ENCODE data around the gene GJC1. TPM values are rescaled to one million over a fixed set of nuclear protein-coding genes. Genes with fewer than 3 reads are reported as not detected.
A peak's percentile ranks its signal among the peaks of the same experiment; 100 is the strongest.

Gene GJC1
- total RNA-seq, 5 donors from 2014 or later (not counting 1 experiment from before 2014, with no cell fraction given), result 0.09 to 0.93 (median 0.30) TPM; not detected in 2

DNA sequence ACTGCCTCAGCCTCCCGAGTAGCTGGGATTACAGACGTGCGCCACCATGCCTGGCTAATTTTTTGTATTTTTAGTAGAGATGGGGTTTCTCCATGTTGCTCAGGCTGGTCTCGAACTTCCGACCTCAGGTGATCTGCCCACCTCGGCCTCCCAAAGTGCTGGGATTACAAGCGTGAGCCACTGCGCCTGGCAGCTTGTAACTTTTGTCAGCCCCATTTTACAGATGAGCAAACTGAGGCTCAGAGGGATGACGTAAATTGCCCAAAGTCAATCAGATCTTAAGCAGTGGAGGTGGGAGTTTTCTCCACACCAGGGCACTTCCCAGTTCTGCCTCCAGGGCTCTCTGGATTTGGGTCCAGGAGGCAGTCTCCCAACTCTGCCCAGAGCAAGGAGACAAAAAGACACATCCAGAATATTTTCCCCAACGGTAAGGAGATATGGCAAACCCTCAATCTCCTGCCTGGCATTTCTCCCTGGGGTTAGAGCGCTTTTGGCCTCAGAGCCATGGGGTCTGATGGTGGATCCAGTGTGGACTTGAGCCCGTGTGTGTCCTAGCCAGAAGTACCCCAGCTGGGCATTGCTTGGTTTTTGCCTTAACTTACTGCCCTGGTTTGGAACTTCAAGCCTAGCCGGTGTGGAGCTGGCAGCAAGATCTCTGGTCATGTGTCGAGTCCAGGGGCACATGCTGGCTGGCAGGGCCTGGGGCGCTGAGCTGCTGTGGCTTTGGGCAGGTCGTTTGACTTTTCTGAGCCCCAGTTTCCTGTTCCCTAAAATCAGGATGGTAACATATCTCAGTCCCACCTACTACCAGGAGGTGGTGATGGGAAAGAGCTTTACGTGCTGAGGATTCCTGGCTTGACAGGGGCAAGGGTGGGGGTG lies 67.9 kb downstream of the GJC1 start:
- H3K27me3 Mint-ChIP-seq, result peaks cover 22 to 61% of the 10 kb centered on the region in 2 donors
- Histone ChIP-seq H3K9me3 (no peaks in the 10 kb centered on the region), H3K4me1 (ENCODE audit: control insufficient read depth in 1 of 2, extremely low read depth in 1 of 2, insufficient read depth in 2 of 2, low read length in 2 of 2) (peaks cover 0 to 13% of the 10 kb centered on the region in 2 experiments), H3K36me3 (ENCODE audit: control insufficient read depth in 2 of 2, extremely low read depth in 1 of 2, insufficient read depth in 1 of 2, low read length in 1 of 2) (no peaks in the 10 kb centered on the region), H3K27ac (ENCODE audit: low read length) (no peak overlapping the region), H3K4me3 (ENCODE audit: control insufficient read depth in 1 of 2, extremely low read depth in 1 of 2, low read length in 1 of 2) (no peak overlapping the region), H3K27me3 (replicated peaks in 1 of 2; ENCODE audit: control insufficient read depth in 2 of 2, extremely low read depth in 1 of 2, insufficient read depth in 2 of 2, low read length in 1 of 2) (peaks cover 2 to 73% of the 10 kb centered on the region in 2 experiments)
- peaks cover 0 to 4% (median 2%) of the 10 kb centered on the region in 3 donors for H3K4me1 Mint-ChIP-seq
- H3K27ac Mint-ChIP-seq, result no peak overlapping the region
- no peaks in the 10 kb centered on the region for H3K9me3 Mint-ChIP-seq
- no peak for ATAC-seq (replicated peaks in 1 of 4)
- WGBS (ENCODE audit: insufficient coverage), result 92% methylated on average over 8 of the region's 17 CpGs
- POLR2A ChIA-PET, result no interaction called here
- no peak for DNase-seq
- no peak overlapping the region for H3K4me3 Mint-ChIP-seq
- CTCF ChIA-PET, result interaction anchor here in 1 of 2 donors (0.7 kb wide), 1 partner anchor 11 kb away, joined by 6 read pairs; no protein-coding TSS in a partner anchor
- no peaks in the 10 kb centered on the region for H3K36me3 Mint-ChIP-seq

DNA sequence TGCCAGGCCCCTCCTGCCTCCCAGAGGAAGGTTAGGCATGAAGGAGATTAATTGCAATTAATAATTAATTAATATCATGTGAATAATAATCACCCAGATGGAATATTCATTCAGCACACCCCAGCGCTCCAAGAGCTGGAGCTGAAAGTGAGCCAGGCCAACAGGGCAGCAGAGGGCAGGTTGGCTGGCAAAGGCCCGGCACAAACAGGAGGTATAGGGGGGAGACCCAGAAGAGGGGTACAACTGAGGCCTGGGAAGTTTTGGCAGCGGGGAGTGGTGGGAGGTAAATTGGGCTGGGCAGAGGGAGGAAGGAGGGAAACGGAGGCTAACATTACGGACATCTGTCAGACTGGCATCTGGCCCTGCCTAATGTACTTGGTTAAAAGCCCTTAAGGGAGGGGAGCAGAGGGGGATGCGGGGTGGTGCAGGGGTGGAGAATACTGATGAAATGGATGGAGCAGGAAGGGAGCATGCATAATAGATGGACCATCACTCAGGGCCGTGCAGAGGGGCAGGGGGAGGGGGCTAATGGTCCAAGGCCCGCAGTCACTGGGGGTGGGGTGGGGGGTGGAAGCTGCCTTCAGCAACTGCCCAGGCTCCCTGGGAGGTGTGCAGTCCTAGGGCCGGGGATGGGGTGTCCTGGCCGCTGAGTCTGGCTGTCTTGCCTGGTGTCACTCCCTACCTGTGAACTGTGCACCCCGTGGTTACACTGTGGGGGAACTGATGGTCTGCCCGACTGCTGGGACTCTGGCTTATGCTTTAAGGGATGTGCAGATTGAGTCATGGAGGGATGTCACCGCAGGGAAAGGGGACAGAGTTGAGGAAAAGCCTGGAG lies 69.4 kb downstream of the GJC1 start:
- Mint-ChIP-seq H3K4me1 (peaks cover 0 to 4% (median 2%) of the 10 kb centered on the region in 3 donors), H3K36me3 (no peaks in the 10 kb centered on the region), H3K4me3 (peak overlapping the region in 2 of 3 donors; percentile 24), H3K9me3 (no peaks in the 10 kb centered on the region), H3K27ac (no peak overlapping the region), H3K27me3 (peaks cover 20 to 58% of the 10 kb centered on the region in 2 donors)
- WGBS (ENCODE audit: insufficient coverage), result 74% methylated on average over 10 of the region's 13 CpGs
- DNase-seq (no peak), ATAC-seq (replicated peaks in 1 of 4) (no peak)
- CTCF ChIA-PET, result no interaction called here
- POLR2A ChIA-PET, result no interaction called here
- Histone ChIP-seq H3K27ac (ENCODE audit: low read length) (no peak overlapping the region), H3K36me3 (ENCODE audit: control insufficient read depth in 2 of 2, extremely low read depth in 1 of 2, insufficient read depth in 1 of 2, low read length in 1 of 2) (no peaks in the 10 kb centered on the region), H3K9me3 (no peaks in the 10 kb centered on the region), H3K4me3 (ENCODE audit: control insufficient read depth in 1 of 2, extremely low read depth in 1 of 2, low read length in 1 of 2) (no peak overlapping the region), H3K27me3 (replicated peaks in 1 of 2; ENCODE audit: control insufficient read depth in 2 of 2, extremely low read depth in 1 of 2, insufficient read depth in 2 of 2, low read length in 1 of 2) (peaks cover 2 to 71% of the 10 kb centered on the region in 2 experiments), H3K4me1 (ENCODE audit: control insufficient read depth in 1 of 2, extremely low read depth in 1 of 2, insufficient read depth in 2 of 2, low read length in 2 of 2) (peaks cover 0 to 13% of the 10 kb centered on the region in 2 experiments)

DNA sequence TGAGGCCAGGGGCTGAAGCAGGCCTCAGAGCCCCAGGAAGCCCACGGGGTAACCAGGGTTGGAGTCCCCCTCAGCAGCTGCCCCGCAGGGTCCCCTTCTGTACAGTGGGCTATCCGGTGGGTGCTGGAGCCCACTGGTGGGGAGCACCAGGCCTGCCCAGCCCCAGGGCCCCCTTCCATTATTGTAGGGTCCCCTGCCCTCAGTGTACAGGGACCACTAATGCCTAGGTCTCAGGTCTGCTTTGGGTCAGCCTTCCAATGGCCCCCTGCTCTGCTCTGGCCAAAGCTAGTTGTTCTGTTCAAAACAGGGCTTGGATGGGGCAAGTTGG lies 70.2 kb downstream of the GJC1 start:
- H3K27ac Mint-ChIP-seq, result no peak overlapping the region
- peaks cover 0 to 4% (median 2%) of the 10 kb centered on the region in 3 donors for H3K4me1 Mint-ChIP-seq
- Histone ChIP-seq H3K4me1 (ENCODE audit: control insufficient read depth in 1 of 2, extremely low read depth in 1 of 2, insufficient read depth in 2 of 2, low read length in 2 of 2) (peaks cover 0 to 13% of the 10 kb centered on the region in 2 experiments), H3K27ac (ENCODE audit: low read length) (no peak overlapping the region), H3K9me3 (no peaks in the 10 kb centered on the region), H3K27me3 (replicated peaks in 1 of 2; ENCODE audit: control insufficient read depth in 2 of 2, extremely low read depth in 1 of 2, insufficient read depth in 2 of 2, low read length in 1 of 2) (peaks cover 2 to 71% of the 10 kb centered on the region in 2 experiments), H3K4me3 (ENCODE audit: control insufficient read depth in 1 of 2, extremely low read depth in 1 of 2, low read length in 1 of 2) (no peak overlapping the region), H3K36me3 (ENCODE audit: control insufficient read depth in 2 of 2, extremely low read depth in 1 of 2, insufficient read depth in 1 of 2, low read length in 1 of 2) (no peaks in the 10 kb centered on the region)
- ChIA-PET POLR2A (no interaction called here), CTCF (no interaction called here)
- no peak for DNase-seq
- ATAC-seq (replicated peaks in 1 of 4), result no peak
- H3K9me3 Mint-ChIP-seq, result no peaks in the 10 kb centered on the region
- 81% methylated on average over 3 of the region's 3 CpGs for WGBS (ENCODE audit: insufficient coverage)
- no peaks in the 10 kb centered on the region for H3K36me3 Mint-ChIP-seq
- H3K27me3 Mint-ChIP-seq, result peaks cover 20 to 56% of the 10 kb centered on the region in 2 donors
- H3K4me3 Mint-ChIP-seq, result peak overlapping the region; percentile 6 to 24 (median 24)

DNA sequence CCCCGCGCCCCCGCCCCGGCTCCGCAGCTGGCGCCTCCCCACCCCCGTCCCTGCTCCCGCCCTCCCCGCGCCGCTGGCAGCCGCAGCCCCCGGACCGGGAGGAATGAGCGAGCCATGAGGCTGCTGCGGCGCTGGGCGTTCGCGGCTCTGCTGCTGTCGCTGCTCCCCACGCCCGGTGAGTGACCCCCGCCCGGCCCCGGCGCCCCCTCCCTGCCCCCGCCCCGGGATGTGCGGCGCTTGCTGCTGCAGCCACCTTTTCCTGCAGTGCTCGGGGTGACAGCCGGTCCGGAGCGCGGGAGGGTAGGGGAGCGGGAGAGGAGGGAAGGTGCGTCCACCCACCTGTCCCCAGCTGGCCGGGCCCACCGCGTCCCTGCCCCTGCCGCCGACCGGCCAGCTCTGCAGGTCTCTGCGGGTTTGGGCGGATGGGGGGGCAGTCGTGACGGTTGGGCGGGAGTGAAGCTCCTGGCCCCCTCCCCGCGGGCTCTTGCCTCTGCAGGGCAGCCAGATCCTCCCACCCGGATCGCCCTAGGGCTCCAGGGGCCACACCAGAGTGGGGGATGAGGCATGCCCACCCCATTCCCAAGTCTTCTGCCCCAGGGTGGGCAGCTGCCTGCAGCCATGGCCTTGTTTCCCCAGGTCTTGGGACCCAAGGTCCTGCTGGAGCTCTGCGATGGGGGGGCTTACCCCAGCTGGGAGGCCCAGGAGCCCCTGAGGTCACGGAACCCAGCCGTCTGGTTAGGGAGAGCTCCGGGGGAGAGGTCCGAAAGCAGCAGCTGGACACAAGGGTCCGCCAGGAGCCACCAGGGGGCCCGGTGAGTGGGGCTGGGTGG lies 70.8 kb downstream of the GJC1 start:
- peaks cover 0 to 13% of the 10 kb centered on the region in 2 experiments for H3K4me1 ChIP-seq (ENCODE audit: control insufficient read depth in 1 of 2, extremely low read depth in 1 of 2, insufficient read depth in 2 of 2, low read length in 2 of 2)
- H3K27ac ChIP-seq (ENCODE audit: low read length), result no peak overlapping the region
- Mint-ChIP-seq H3K27me3 (peaks cover 20 to 56% of the 10 kb centered on the region in 2 donors), H3K27ac (no peak overlapping the region), H3K36me3 (no peaks in the 10 kb centered on the region), H3K4me3 (peak overlapping the region in 1 of 3 donors; percentile 24), H3K9me3 (no peaks in the 10 kb centered on the region), H3K4me1 (peaks cover 0 to 4% (median 2%) of the 10 kb centered on the region in 3 donors)
- no peaks in the 10 kb centered on the region for H3K36me3 ChIP-seq (ENCODE audit: control insufficient read depth in 2 of 2, extremely low read depth in 1 of 2, insufficient read depth in 1 of 2, low read length in 1 of 2)
- POLR2A ChIA-PET, result no interaction called here
- no peaks in the 10 kb centered on the region for H3K9me3 ChIP-seq
- WGBS (ENCODE audit: insufficient coverage), result 11% methylated on average over 44 of the region's 60 CpGs
- peak overlapping the region; percentile 20 to 26 for H3K4me3 ChIP-seq (ENCODE audit: control insufficient read depth in 1 of 2, extremely low read depth in 1 of 2, low read length in 1 of 2)
- CTCF ChIA-PET, result no interaction called here
- H3K27me3 ChIP-seq (replicated peaks in 1 of 2; ENCODE audit: control insufficient read depth in 2 of 2, extremely low read depth in 1 of 2, insufficient read depth in 2 of 2, low read length in 1 of 2), result peaks cover 2 to 65% of the 10 kb centered on the region in 2 experiments
- DNase-seq (no peak), ATAC-seq (replicated peaks in 1 of 4) (peak; percentile 26 to 45 (median 36))

DNA sequence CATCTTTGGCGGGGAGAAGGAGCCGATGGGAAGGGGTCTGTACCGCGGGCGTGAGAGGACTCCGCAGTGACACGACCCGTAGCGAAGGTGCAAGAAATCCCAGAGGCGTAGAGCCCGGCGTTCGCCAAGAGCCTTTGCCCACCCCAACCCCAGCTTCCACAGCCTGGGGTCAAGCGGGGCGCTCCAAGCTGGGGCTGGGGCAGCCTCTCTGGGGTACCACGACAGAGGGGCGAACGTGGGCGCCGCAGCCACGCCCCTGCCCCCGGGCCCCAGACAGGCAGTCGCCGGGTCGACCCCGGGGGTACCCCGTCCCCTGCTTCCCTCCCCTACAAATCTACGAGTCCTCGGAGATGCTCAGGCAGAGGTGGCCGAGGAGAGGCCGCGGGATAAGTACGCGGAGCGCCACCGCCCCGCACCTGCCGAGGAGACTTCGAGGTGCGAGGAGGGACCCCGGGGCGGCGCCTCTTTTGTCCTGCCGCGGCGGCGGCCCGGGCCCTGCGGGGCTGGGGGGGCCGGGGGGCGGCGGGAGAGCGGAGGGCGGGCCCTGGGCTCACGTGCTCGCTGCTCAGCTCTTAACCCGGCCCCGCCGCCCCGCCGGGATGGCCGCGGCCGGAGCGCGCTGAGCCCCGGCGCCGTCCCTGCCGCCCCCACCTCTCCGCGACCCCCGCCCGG lies 71.5 kb downstream of the GJC1 start, which contains the start of gene ADAM11:
Gene ADAM11, plus strand, starts transcription at position 575 of the 672 bp plus-strand sequence. CDS start 212 bp downstream, outside the sequence.
- H3K27ac Mint-ChIP-seq, result peak within 1 kb of the TSS in 1 of 2 donors; percentile 49
- POLR2A ChIA-PET, result no interaction called here

More for the DNA sequence above, 71.5 kb downstream of the GJC1 start, which contains the start of gene ADAM11:
- H3K4me1 Mint-ChIP-seq, result peaks cover 0 to 4% (median 2%) of the 10 kb centered on the region in 3 donors
- Histone ChIP-seq H3K36me3 (ENCODE audit: control insufficient read depth in 2 of 2, extremely low read depth in 1 of 2, insufficient read depth in 1 of 2, low read length in 1 of 2) (no peaks in the 10 kb centered on the region), H3K9me3 (no peaks in the 10 kb centered on the region), H3K4me3 (ENCODE audit: control insufficient read depth in 1 of 2, extremely low read depth in 1 of 2, low read length in 1 of 2) (peak within 1 kb of the TSS; percentile 26 to 35), H3K27ac (ENCODE audit: low read length) (no peak within 1 kb of the TSS), H3K4me1 (ENCODE audit: control insufficient read depth in 1 of 2, extremely low read depth in 1 of 2, insufficient read depth in 2 of 2, low read length in 2 of 2) (peaks cover 0 to 13% of the 10 kb centered on the region in 2 experiments), H3K27me3 (replicated peaks in 1 of 2; ENCODE audit: control insufficient read depth in 2 of 2, extremely low read depth in 1 of 2, insufficient read depth in 2 of 2, low read length in 1 of 2) (peaks cover 2 to 66% of the 10 kb centered on the region in 2 experiments)
- CTCF ChIA-PET, result no interaction called here
- 3% methylated on average over 58 of the region's 74 CpGs for WGBS (ENCODE audit: insufficient coverage)
- peak within 1 kb of the TSS; percentile 41 to 74 (median 71) for H3K4me3 Mint-ChIP-seq
- peaks cover 20 to 50% of the 10 kb centered on the region in 2 donors for H3K27me3 Mint-ChIP-seq
- H3K9me3 Mint-ChIP-seq, result no peaks in the 10 kb centered on the region
- DNase-seq, result peak in 1 of 35 experiments; percentile 23
- peak; percentile 56 to 68 (median 64) for ATAC-seq (replicated peaks in 1 of 4)
- no peaks in the 10 kb centered on the region for H3K36me3 Mint-ChIP-seq

All from T-cell (primary cell).